ENCODE measurements around the gene TRIML1.

Gene TRIML1

GRCh38 chr4:188110741-188111471 is 28.3 kb upstream of the TRIML1 start:
- H3K4ac ChIP-seq (ENCODE audit: low read length) = no peak overlapping the region
- no peak overlapping the region for H3K18ac ChIP-seq (ENCODE audit: low read length)
- H2BK15ac ChIP-seq (ENCODE audit: low read length) = no peak overlapping the region
- H3K4me1 ChIP-seq (ENCODE audit: control insufficient read depth in 2 of 2, insufficient read depth in 1 of 2, low read depth in 1 of 2, low read length in 2 of 2) = peaks cover 0 to 4% of the 10 kb centered on the region in 2 donors
- H4K91ac ChIP-seq (ENCODE audit: low read depth, low read length, poor library complexity) = no peak overlapping the region
- no peak overlapping the region for H3K9ac ChIP-seq (ENCODE audit: low read depth, low read length, poor library complexity)
- peaks cover 0 to 4% of the 10 kb centered on the region in 2 donors for H3K9me3 ChIP-seq (replicated peaks in 1 of 2; ENCODE audit: control insufficient read depth in 2 of 2, insufficient read depth in 1 of 2, low read depth in 1 of 2, low read length in 2 of 2)
- no peak overlapping the region for H4K8ac ChIP-seq (ENCODE audit: low read depth, low read length)
- no peak overlapping the region for H2AFZ ChIP-seq (ENCODE audit: low read length)
- no peak overlapping the region for H3K14ac ChIP-seq (ENCODE audit: low read length)
- no peak overlapping the region for H3K23ac ChIP-seq (ENCODE audit: low read depth, low read length, poor library complexity)
- H2BK5ac ChIP-seq (ENCODE audit: low read length) = no peak overlapping the region
- H3K27me3 ChIP-seq (ENCODE audit: control insufficient read depth in 3 of 3, insufficient read depth in 3 of 3, low read depth in 1 of 3, low read length in 3 of 3) = no peaks in the 10 kb centered on the region
- no peak overlapping the region for H3K27ac ChIP-seq (replicated peaks; ENCODE audit: low read length)
- no peak overlapping the region for H2BK120ac ChIP-seq (ENCODE audit: low read depth, low read length)
- DNase-seq (ENCODE audit: low spot score) = no peak
- no peak overlapping the region for H3K4me2 ChIP-seq (ENCODE audit: insufficient read depth, low read length, poor library complexity, severe bottlenecking)
- H2AK5ac ChIP-seq (ENCODE audit: low read depth, low read length) = no peak overlapping the region
- no peak overlapping the region for H2BK12ac ChIP-seq (ENCODE audit: low read length)
- H3K79me1 ChIP-seq (ENCODE audit: low read depth, low read length) = no peaks in the 10 kb centered on the region
- H3K4me3 ChIP-seq (ENCODE audit: low read length in 2 of 2) = no peak overlapping the region
- H3K36me3 ChIP-seq (replicated peaks in 1 of 2; ENCODE audit: control insufficient read depth in 2 of 2, insufficient read depth in 2 of 2, low read length in 2 of 2) = no peaks in the 10 kb centered on the region
- WGBS, 2 donors (ENCODE audit: extremely low coverage in 2 of 2, insufficient read length in 2 of 2, insufficient replicate concordance in 1 of 2) = no CpG with 5 or more reads among the region's 7 CpGs

- Histone ChIP-seq H3K23ac (ENCODE audit: low read depth, low read length, poor library complexity) (no peak overlapping the region), H3K4ac (ENCODE audit: low read length) (no peak overlapping the region), H2BK12ac (ENCODE audit: low read length) (no peak overlapping the region), H2BK120ac (ENCODE audit: low read depth, low read length) (no peak overlapping the region), H2AK5ac (ENCODE audit: low read depth, low read length) (no peak overlapping the region), H3K9ac (ENCODE audit: low read depth, low read length, poor library complexity) (no peak overlapping the region), H3K36me3 (replicated peaks in 1 of 2; ENCODE audit: control insufficient read depth in 2 of 2, insufficient read depth in 2 of 2, low read length in 2 of 2) (no peaks in the 10 kb centered on the region), H3K9me3 (replicated peaks in 1 of 2; ENCODE audit: control insufficient read depth in 2 of 2, insufficient read depth in 1 of 2, low read depth in 1 of 2, low read length in 2 of 2) (no peaks in the 10 kb centered on the region), H2BK15ac (ENCODE audit: low read length) (no peak overlapping the region), H3K27ac (replicated peaks; ENCODE audit: low read length) (no peak overlapping the region), H4K91ac (ENCODE audit: low read depth, low read length, poor library complexity) (no peak overlapping the region), H3K4me2 (ENCODE audit: insufficient read depth, low read length, poor library complexity, severe bottlenecking) (no peak overlapping the region), H2BK5ac (ENCODE audit: low read length) (no peak overlapping the region), H3K27me3 (ENCODE audit: control insufficient read depth in 3 of 3, insufficient read depth in 3 of 3, low read depth in 1 of 3, low read length in 3 of 3) (no peaks in the 10 kb centered on the region), H2AFZ (ENCODE audit: low read length) (no peak overlapping the region), H4K8ac (ENCODE audit: low read depth, low read length) (no peak overlapping the region), H3K4me3 (ENCODE audit: low read length in 2 of 2) (no peak overlapping the region), H3K14ac (ENCODE audit: low read length) (no peak overlapping the region), H3K79me1 (ENCODE audit: low read depth, low read length) (no peaks in the 10 kb centered on the region), H3K4me1 (ENCODE audit: control insufficient read depth in 2 of 2, insufficient read depth in 1 of 2, low read depth in 1 of 2, low read length in 2 of 2) (peaks cover 0 to 4% of the 10 kb centered on the region in 2 donors), H3K18ac (ENCODE audit: low read length) (no peak overlapping the region)
- no CpG with 5 or more reads among the region's 6 CpGs for WGBS, 2 donors (ENCODE audit: extremely low coverage in 2 of 2, insufficient read length in 2 of 2, insufficient replicate concordance in 1 of 2)
- DNase-seq (ENCODE audit: low spot score) = no peak
These were observed 27.3 kb upstream of the TRIML1 start for GRCh38 chr4:188111955-188112354.

DNA sequence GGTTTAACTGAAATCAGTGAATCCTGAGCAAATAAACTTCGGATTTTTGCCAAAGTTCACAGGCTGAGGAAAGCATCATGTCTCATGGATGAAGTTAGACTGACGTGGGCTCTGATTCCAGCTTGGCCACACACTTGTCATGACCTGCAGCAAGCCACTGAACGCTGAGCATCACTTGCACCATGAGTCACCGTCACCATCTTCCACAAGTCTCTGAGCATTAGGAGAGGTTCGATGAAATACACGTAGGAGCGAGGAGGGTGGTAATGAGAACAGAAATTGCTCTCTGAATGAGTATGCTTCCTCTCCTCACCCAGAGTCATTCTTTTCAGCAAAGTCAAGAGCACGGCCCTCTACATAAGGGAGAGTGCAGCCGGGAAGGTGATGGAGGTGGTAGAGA is 26.1 kb upstream of the TRIML1 start:
- H2BK15ac ChIP-seq (ENCODE audit: low read length) = no peak overlapping the region
- H3K27me3 ChIP-seq (ENCODE audit: control insufficient read depth in 3 of 3, insufficient read depth in 3 of 3, low read depth in 1 of 3, low read length in 3 of 3) = no peaks in the 10 kb centered on the region
- H3K23ac ChIP-seq (ENCODE audit: low read depth, low read length, poor library complexity) = no peak overlapping the region
- H3K9me3 ChIP-seq (replicated peaks in 1 of 2; ENCODE audit: control insufficient read depth in 2 of 2, insufficient read depth in 1 of 2, low read depth in 1 of 2, low read length in 2 of 2) = no peaks in the 10 kb centered on the region
- no peaks in the 10 kb centered on the region for H3K79me1 ChIP-seq (ENCODE audit: low read depth, low read length)
- no peak overlapping the region for H3K9ac ChIP-seq (ENCODE audit: low read depth, low read length, poor library complexity)
- H2BK12ac ChIP-seq (ENCODE audit: low read length) = no peak overlapping the region
- no peak overlapping the region for H2AK5ac ChIP-seq (ENCODE audit: low read depth, low read length)
- H2BK120ac ChIP-seq (ENCODE audit: low read depth, low read length) = no peak overlapping the region
- no peak overlapping the region for H4K91ac ChIP-seq (ENCODE audit: low read depth, low read length, poor library complexity)
- no peak overlapping the region for H2AFZ ChIP-seq (ENCODE audit: low read length)
- no peak overlapping the region for H3K14ac ChIP-seq (ENCODE audit: low read length)
- no peak for DNase-seq (ENCODE audit: low spot score)
- no peak overlapping the region for H2BK5ac ChIP-seq (ENCODE audit: low read length)
- H3K4me1 ChIP-seq (ENCODE audit: control insufficient read depth in 2 of 2, insufficient read depth in 1 of 2, low read depth in 1 of 2, low read length in 2 of 2) = peaks cover 0 to 2% of the 10 kb centered on the region in 2 donors
- H3K4ac ChIP-seq (ENCODE audit: low read length) = no peak overlapping the region
- no peak overlapping the region for H3K4me2 ChIP-seq (ENCODE audit: insufficient read depth, low read length, poor library complexity, severe bottlenecking)
- H3K27ac ChIP-seq (replicated peaks; ENCODE audit: low read length) = no peak overlapping the region
- no peak overlapping the region for H3K4me3 ChIP-seq (ENCODE audit: low read length in 2 of 2)
- no peaks in the 10 kb centered on the region for H3K36me3 ChIP-seq (replicated peaks in 1 of 2; ENCODE audit: control insufficient read depth in 2 of 2, insufficient read depth in 2 of 2, low read length in 2 of 2)
- H3K18ac ChIP-seq (ENCODE audit: low read length) = no peak overlapping the region
- no CpG with 5 or more reads among the region's 9 CpGs for WGBS, 2 donors (ENCODE audit: extremely low coverage in 2 of 2, insufficient read length in 2 of 2, insufficient replicate concordance in 1 of 2)
- H4K8ac ChIP-seq (ENCODE audit: low read depth, low read length) = no peak overlapping the region

- Histone ChIP-seq H3K27me3 (ENCODE audit: control insufficient read depth in 3 of 3, insufficient read depth in 3 of 3, low read depth in 1 of 3, low read length in 3 of 3) (no peaks in the 10 kb centered on the region), H3K9me3 (replicated peaks in 1 of 2; ENCODE audit: control insufficient read depth in 2 of 2, insufficient read depth in 1 of 2, low read depth in 1 of 2, low read length in 2 of 2) (no peaks in the 10 kb centered on the region), H2AK5ac (ENCODE audit: low read depth, low read length) (no peak overlapping the region), H3K4me3 (ENCODE audit: low read length in 2 of 2) (no peak overlapping the region), H3K27ac (replicated peaks; ENCODE audit: low read length) (no peak overlapping the region), H2BK5ac (ENCODE audit: low read length) (no peak overlapping the region), H3K4me2 (ENCODE audit: insufficient read depth, low read length, poor library complexity, severe bottlenecking) (no peak overlapping the region), H2BK12ac (ENCODE audit: low read length) (no peak overlapping the region), H3K14ac (ENCODE audit: low read length) (no peak overlapping the region), H3K36me3 (replicated peaks in 1 of 2; ENCODE audit: control insufficient read depth in 2 of 2, insufficient read depth in 2 of 2, low read length in 2 of 2) (no peaks in the 10 kb centered on the region), H4K8ac (ENCODE audit: low read depth, low read length) (no peak overlapping the region), H2BK120ac (ENCODE audit: low read depth, low read length) (no peak overlapping the region), H2BK15ac (ENCODE audit: low read length) (no peak overlapping the region), H3K4me1 (ENCODE audit: control insufficient read depth in 2 of 2, insufficient read depth in 1 of 2, low read depth in 1 of 2, low read length in 2 of 2) (peaks cover 0 to 2% of the 10 kb centered on the region in 2 donors), H3K4ac (ENCODE audit: low read length) (no peak overlapping the region), H3K9ac (ENCODE audit: low read depth, low read length, poor library complexity) (no peak overlapping the region), H3K79me1 (ENCODE audit: low read depth, low read length) (no peaks in the 10 kb centered on the region), H2AFZ (ENCODE audit: low read length) (no peak overlapping the region), H4K91ac (ENCODE audit: low read depth, low read length, poor library complexity) (no peak overlapping the region), H3K18ac (ENCODE audit: low read length) (no peak overlapping the region), H3K23ac (ENCODE audit: low read depth, low read length, poor library complexity) (no peak overlapping the region)
- no CpG with 5 or more reads among the region's 16 CpGs for WGBS, 2 donors (ENCODE audit: extremely low coverage in 2 of 2, insufficient read length in 2 of 2, insufficient replicate concordance in 1 of 2)
- DNase-seq (ENCODE audit: low spot score) = no peak
These were observed 21.5 kb upstream of the TRIML1 start for GRCh38 chr4:188117631-188118324.
